Retina (tissue), 1 donor: Measurements from ENCODE around the gene KDM3B.

Source experiments
- DNase-seq: peaks from one replicate; pipeline ENCODE4 v3.0.0-alpha.2; 2016

Gene KDM3B

DNA sequence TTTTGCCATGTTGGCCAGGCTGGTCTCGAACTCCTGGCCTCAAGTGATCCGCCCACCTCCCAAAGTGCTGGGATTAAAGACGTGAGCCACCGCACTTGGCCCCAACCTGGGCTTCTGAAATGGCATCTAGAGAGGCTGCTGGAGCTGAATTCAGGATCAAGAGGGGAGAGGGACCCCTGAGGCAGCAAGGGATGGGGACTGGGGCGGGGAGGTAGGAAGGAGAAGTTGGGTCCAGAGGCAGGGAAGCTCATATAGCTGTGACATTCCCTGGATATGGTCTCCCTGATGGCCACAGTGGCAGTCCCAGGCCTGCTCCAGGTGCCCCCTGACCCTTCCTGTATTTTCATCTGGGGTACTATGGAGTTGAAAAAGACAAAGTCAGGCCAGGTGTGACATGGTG, 98.5 kb downstream of the KDM3B start:
- no peak for DNase-seq

- no peak for DNase-seq
These were observed 100.2 kb downstream of the KDM3B start for GRCh38 chr5:138452720-138453119.

DNA sequence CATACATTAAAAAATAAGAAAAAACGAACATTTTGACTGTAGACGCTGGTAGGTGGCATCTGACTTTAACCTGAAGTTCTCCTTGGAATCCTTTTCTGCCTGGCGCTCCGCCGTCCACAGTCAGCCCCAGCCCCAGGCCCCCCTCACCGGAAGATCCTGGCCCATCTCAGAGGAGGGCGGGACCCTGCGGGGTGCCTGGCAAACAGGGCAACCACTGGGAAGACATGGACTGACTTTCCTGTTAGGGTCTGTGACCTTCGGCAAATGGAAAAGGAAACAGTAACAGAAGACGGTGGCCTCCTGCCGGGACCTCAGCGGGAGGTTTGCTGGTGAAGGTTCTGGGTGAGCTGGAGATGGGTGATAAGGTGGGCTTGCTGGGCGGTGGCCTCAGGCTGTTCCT, 101.1 kb downstream of the KDM3B start:
- DNase-seq: no peak

DNA sequence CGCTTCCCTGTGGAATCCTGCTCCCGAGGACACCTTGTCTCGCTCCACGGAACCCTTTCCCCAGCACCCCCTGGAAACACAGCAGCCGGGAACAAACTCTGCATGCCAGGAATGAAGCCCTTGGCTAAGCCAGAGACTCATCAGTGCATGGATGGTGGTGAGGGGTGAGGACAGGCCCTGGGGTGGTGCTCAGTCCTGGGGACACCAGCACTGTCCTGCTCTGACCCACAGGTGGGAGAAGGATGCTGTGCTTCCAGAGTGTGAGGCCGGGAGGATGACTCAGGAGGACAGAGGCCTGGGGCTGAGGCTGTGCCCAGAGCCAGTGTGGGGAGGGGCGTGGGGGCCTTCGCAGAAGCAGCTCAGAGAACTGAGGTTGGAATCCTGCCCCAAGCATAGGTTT, 101.6 kb downstream of the KDM3B start:
- no peak for DNase-seq

GRCh38 chr5:138455232-138455930, 102.9 kb downstream of the KDM3B start:
- DNase-seq: no peak

- no peak for DNase-seq
These were observed 105.2 kb downstream of the KDM3B start for GRCh38 chr5:138457531-138458275.

DNA sequence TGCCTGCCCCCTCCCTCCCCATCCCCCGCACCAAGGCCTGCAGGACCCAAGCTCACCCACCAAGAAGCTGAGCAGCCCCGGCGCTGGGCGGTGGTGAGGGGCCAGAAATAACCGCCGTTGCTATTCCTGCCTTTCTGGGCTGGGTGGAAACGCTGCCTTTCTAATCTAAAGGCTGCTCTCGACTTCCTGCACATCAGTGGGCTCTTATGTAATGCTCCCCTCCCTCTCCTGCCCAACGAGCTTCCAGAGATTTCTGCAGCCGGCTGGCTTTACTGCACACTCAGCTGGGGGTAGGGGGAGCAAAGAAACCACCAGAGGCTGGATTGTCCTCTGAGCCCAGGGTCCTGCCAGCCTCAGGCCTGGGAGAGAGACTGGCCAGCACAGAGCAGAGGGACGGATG, 105.9 kb downstream of the KDM3B start:
- no peak for DNase-seq

DNA sequence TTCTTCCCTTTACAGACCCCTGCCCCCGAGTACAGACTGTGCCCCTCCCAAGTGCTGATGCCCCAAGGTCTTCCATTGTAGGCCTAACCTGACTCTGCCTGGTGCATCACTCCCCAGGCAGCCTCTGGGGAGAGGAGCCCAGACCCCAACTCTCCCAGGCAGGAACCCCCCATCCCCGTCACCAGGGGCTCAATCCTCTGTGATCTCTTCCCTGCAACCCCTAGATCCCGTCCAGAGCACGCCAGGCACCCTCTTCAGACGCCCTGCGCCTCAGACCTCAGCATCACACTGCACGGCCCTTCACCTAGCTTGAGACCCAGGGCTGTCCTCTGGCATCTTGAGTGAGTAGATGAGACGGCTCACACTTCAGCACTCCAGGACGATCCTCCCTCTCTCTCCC, 106.4 kb downstream of the KDM3B start:
- no peak for DNase-seq

DNA sequence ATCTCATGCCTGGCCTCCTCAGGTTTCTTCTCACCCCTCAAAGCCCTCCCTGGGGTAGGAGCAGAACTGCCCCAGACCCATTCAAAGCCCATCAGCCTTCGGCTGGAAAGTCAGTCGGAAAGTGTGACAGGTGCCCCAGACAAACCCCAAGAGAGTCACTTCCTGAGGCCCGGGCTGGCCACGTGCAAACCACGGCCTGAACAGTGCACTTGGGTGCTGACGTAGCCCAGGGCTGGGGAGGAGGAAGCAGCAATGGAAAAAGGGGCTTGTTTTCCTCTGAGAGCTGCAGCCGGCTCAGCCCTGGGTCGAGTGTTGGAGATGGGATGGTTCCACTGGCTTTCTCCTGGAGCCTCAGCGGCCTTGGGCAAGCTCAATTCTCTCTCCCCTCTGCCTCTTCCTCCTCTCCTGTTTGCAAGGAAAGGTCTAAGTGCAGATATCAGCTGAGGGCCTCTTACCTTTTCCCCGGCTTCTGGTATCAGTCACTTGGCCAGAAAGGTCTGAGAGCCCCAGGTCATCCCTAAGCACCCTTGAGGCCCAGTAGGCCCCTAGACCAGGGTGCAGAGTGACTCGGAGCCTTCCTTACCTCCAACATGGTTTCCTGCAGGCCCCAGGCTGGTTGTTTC, 106.9 kb downstream of the KDM3B start:
- DNase-seq: no peak

DNA sequence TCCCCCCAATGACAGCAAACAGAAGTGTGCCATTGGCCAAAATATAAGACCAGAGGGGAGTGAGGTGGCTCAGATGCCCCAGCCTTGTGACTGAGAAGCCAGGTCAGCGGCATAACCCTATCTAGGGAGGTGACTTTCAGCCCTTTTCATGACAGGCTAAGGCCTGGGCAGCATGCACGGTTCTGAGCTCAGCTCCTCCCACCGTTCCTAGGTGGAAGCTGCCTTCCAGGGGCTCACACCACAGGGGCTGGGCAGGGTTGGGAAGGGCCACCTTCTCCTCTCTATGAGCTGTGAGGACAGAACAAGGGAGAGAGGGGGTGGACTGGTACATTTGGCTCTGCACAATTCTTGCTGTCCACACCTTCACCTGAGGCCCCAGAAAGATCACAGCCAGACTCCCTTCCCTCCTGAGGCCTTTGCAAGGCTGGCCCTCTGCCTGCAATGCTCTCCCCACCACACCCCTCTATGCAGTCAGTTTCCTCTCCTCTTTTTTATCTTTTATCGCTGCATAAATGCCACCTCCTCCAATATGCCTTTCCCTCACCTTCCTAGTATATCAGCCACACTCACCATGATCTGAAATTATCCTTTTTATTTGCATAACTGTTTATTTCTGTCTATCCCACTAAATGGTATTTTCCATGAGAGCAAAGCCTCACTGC, 107.7 kb downstream of the KDM3B start:
- no peak for DNase-seq

GRCh38 chr5:138461343-138462125, 109.0 kb downstream of the KDM3B start:
- no peak for DNase-seq

DNA sequence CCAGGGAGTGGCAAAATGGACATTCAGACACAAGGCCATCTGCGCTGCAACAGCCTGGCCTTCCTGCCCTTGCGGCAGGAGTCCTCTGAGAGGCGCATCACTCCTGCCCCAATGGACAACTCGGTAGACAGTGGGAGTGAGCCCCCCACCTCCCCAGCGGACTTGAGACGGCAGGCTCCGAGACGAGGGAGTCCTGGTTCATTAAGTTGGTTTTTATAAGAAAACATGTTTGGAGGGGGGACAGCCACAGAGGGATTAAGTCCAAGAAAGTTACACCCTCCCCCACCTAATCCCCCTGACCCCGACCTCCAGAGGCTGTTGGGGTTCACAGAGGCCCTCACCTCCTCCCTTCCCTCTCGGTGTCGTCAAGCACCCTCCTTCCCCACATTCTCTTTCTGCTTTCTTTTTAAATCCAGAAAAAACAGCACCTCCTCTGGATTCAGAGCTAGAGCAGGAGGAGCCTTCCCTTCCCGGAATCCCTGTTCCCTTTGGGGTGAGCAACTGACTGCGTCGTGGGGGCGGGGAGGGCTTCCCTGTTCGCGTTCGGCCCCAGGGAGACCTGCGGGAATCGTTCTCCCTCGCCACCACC, 111.0 kb downstream of the KDM3B start:
- DNase-seq: no peak

- DNase-seq: peak; percentile 99
These were observed 111.5 kb downstream of the KDM3B start for GRCh38 chr5:138464008-138464387.

GRCh38 chr5:138464388-138465260, 112.1 kb downstream of the KDM3B start:
- DNase-seq: peak; percentile 100

DNA sequence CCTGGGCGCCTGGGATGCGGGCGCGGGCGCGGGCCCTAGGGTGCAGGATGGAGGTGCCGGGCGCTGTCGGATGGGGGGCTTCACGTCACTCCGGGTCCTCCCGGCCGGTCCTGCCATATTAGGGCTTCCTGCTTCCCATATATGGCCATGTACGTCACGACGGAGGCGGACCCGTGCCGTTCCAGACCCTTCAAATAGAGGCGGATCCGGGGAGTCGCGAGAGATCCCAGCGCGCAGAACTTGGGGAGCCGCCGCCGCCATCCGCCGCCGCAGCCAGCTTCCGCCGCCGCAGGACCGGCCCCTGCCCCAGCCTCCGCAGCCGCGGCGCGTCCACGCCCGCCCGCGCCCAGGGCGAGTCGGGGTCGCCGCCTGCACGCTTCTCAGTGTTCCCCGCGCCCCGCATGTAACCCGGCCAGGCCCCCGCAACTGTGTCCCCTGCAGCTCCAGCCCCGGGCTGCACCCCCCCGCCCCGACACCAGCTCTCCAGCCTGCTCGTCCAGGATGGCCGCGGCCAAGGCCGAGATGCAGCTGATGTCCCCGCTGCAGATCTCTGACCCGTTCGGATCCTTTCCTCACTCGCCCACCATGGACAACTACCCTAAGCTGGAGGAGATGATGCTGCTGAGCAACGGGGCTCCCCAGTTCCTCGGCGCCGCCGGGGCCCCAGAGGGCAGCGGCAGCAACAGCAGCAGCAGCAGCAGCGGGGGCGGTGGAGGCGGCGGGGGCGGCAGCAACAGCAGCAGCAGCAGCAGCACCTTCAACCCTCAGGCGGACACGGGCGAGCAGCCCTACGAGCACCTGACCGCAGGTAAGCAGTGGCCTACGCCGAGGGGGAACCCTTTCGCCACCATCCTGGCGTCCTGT, 113.0 kb downstream of the KDM3B start, which contains the start of gene EGR1:
Gene EGR1 (plus strand): TSS at position 219 of the 864 bp plus-strand sequence. CDS start 283 bp downstream, at position 502.
- peak; percentile 99 for DNase-seq

DNA sequence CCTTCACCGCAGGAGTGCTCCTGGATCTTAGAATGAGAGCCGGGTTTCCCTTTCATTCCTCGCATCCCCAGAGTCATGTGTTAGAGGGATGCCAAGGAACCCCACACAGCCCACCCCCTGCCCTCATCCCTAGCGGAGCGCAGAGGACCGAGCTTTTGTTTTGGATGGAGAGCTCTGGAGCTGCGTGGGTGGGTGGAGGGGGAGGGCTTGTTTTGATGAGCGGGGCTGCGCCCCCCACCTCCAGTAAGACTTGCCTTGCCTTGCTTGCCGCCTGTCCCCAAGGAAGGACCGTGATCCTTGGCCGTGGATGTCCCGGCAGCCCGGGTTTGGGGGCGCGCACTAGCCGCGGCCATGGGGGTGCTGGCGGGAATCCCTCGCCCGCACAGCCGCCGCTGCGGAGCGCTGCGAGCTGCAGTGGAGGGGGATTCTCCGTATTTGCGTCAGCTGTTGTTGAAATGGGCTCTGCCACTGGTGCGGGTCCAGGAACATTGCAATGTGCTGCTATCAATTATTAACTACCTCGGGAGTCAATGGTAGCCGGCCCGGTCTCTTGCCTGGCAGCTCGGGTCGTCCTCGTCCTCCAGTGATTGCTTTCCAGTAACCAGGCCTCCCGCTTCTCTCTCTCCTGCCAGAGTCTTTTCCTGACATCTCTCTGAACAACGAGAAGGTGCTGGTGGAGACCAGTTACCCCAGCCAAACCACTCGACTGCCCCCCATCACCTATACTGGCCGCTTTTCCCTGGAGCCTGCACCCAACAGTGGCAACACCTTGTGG, 113.8 kb downstream of the KDM3B start:
- peak; percentile 65 for DNase-seq

DNA sequence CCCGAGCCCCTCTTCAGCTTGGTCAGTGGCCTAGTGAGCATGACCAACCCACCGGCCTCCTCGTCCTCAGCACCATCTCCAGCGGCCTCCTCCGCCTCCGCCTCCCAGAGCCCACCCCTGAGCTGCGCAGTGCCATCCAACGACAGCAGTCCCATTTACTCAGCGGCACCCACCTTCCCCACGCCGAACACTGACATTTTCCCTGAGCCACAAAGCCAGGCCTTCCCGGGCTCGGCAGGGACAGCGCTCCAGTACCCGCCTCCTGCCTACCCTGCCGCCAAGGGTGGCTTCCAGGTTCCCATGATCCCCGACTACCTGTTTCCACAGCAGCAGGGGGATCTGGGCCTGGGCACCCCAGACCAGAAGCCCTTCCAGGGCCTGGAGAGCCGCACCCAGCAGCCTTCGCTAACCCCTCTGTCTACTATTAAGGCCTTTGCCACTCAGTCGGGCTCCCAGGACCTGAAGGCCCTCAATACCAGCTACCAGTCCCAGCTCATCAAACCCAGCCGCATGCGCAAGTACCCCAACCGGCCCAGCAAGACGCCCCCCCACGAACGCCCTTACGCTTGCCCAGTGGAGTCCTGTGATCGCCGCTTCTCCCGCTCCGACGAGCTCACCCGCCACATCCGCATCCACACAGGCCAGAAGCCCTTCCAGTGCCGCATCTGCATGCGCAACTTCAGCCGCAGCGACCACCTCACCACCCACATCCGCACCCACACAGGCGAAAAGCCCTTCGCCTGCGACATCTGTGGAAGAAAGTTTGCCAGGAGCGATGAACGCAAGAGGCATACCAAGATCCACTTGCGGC, 114.6 kb downstream of the KDM3B start:
- no peak for DNase-seq

GRCh38 chr5:138467711-138468132, 115.2 kb downstream of the KDM3B start:
- DNase-seq: no peak
